ENCODE results near the gene POLRMT. TPM values are rescaled to one million over a fixed set of nuclear protein-coding genes. Genes with fewer than 3 reads are reported as not detected.
"Not testable (repeated sequence)": the region's sequence is repeated elsewhere in the genome, so short reads cannot be mapped to it uniquely, and the experiment has no call there.

POLRMT gene
- total and polyA plus RNA-seq, 12 donors, result 26.3 to 371 (median 43.8) TPM

GRCh38 chr19:604355-604754, 29.0 kb downstream of the POLRMT start:
- Histone ChIP-seq H3K36me3 (replicated peaks in 1 of 2) (no peaks in the 10 kb centered on the region), H3K4me3 (no peak overlapping the region), H3K27me3 (no peaks in the 10 kb centered on the region), H3K27ac (no peak overlapping the region), H3K4me1 (replicated peaks in 1 of 2) (no peaks in the 10 kb centered on the region), H3K9me3 (replicated peaks in 1 of 3) (no peaks in the 10 kb centered on the region)
- WGBS, 4 donors, result 68 to 87% (median 80%) methylated on average over 9 to 11 of the region's 11 CpGs
- no peak for DNase-seq
- TF ChIP-seq CTCF (IDR thresholded peaks at IDR 0.05) (no peak), POLR2A (IDR thresholded peaks at IDR 0.05) (no peak)
- intact Hi-C loops (cut with DNase I), result no loop called here

GRCh38 chr19:603779-604178, 29.6 kb downstream of the POLRMT start:
- H3K27ac ChIP-seq; H3K4me1 ChIP-seq (replicated peaks in 1 of 2); intact Hi-C loops (cut with DNase I); DNase-seq; H3K36me3 ChIP-seq (replicated peaks in 1 of 2); H3K4me3 ChIP-seq; H3K27me3 ChIP-seq; H3K9me3 ChIP-seq (replicated peaks in 1 of 3): not testable (repeated sequence)
- WGBS, 4 donors, result 91 to 95% (median 95%) methylated on average over 12 to 20 of the region's 20 CpGs

- H3K4me3 ChIP-seq; H3K4me1 ChIP-seq (replicated peaks in 1 of 2); H3K27me3 ChIP-seq; DNase-seq; H3K36me3 ChIP-seq (replicated peaks in 1 of 2); H3K9me3 ChIP-seq (replicated peaks in 1 of 3); intact Hi-C loops (cut with DNase I); H3K27ac ChIP-seq: not testable (repeated sequence)
- WGBS, 4 donors, result 52 to 91% (median 85%) methylated on average over 1 to 13 of the region's 13 CpGs
Measured at GRCh38 chr19:603302-603639, 30.1 kb downstream of the POLRMT start.

- no peaks in the 10 kb centered on the region for H3K9me3 ChIP-seq (replicated peaks in 1 of 3)
- DNase-seq, result no peak
- no peaks in the 10 kb centered on the region for H3K27me3 ChIP-seq
- H3K4me3 ChIP-seq, result no peak overlapping the region
- H3K27ac ChIP-seq, result no peak overlapping the region
- no peaks in the 10 kb centered on the region for H3K36me3 ChIP-seq (replicated peaks in 1 of 2)
- H3K4me1 ChIP-seq (replicated peaks in 1 of 2), result no peaks in the 10 kb centered on the region
- TF ChIP-seq POLR2A (IDR thresholded peaks at IDR 0.05) (no peak), CTCF (IDR thresholded peaks at IDR 0.05) (no peak)
- intact Hi-C loops (cut with DNase I), result no loop called here
- whole genome bisulfite sequencing, 4 donors, result 81 to 88% (median 88%) methylated on average over 20 to 35 of the region's 35 CpGs
Measured at GRCh38 chr19:602391-603301, 30.7 kb downstream of the POLRMT start.

GRCh38 chr19:601790-602189, 31.5 kb downstream of the POLRMT start:
- TF ChIP-seq CTCF (IDR thresholded peaks at IDR 0.05) (no peak), POLR2A (IDR thresholded peaks at IDR 0.05) (no peak)
- no peaks in the 10 kb centered on the region for H3K4me1 ChIP-seq (replicated peaks in 1 of 2)
- no peaks in the 10 kb centered on the region for H3K27me3 ChIP-seq
- H3K36me3 ChIP-seq (replicated peaks in 1 of 2), result no peaks in the 10 kb centered on the region
- H3K27ac ChIP-seq, result no peak overlapping the region
- H3K9me3 ChIP-seq (replicated peaks in 1 of 3), result no peaks in the 10 kb centered on the region
- H3K4me3 ChIP-seq, result no peak overlapping the region
- WGBS, 4 donors, result 87 to 92% (median 89%) methylated on average over 21 to 25 of the region's 25 CpGs
- intact Hi-C loops (cut with DNase I), result no loop called here
- DNase-seq, result no peak

Measured in adrenal gland (tissue), 12 donors.